SU-DHL-6 (cell line): ENCODE results near the gene MACF1.

ENCODE experiments used
- H2AFZ ChIP-seq: fragments of 200-600 bp; sonication (generic); 2 replicates; pipeline ENCODE4 v1.6.1; 2014; ENCODE audit warnings: low read depth, mild to moderate bottlenecking, moderate library complexity, mixed read lengths, antibody characterized with exemption, low read length; ENCODE audit not compliant: severe bottlenecking
- H3F3A ChIP-seq: fragments of 200-600 bp; shearing (Covaris generic); 2 replicates; pipeline ENCODE4 v1.6.0; 2016; ENCODE audit warnings: antibody characterized with exemption, mild to moderate bottlenecking; ENCODE audit not compliant: insufficient read depth
- H3K27ac ChIP-seq: fragments of 200-600 bp; sonication (generic); 2 replicates; pipeline ENCODE4 v1.5.1; 2016; ENCODE audit warnings: low read depth, mild to moderate bottlenecking, low read length, moderate library complexity, mixed read lengths
- H3K27me3 ChIP-seq: fragments of 200-600 bp; sonication (generic), shearing (Covaris generic); 2 replicates; pipeline ENCODE4 v1.6.0; 2014; ENCODE audit warnings: mild to moderate bottlenecking, low read length
- H3K36me3 ChIP-seq: fragments of 200-600 bp; sonication (generic); 2 replicates; pipeline ENCODE4 v1.6.1; 2014; ENCODE audit warnings: mild to moderate bottlenecking, low read length, mixed read lengths
- H3K4me2 ChIP-seq: fragments of 300-600, 200-600 bp; shearing (Covaris generic), sonication (generic); 2 replicates; pipeline ENCODE4 v1.6.0; 2014; ENCODE audit warnings: low read length, low read depth, mild to moderate bottlenecking; ENCODE audit not compliant: poor library complexity, severe bottlenecking
- H3K4me3 ChIP-seq: fragments of 200-600 bp; sonication (generic); 2 replicates; pipeline ENCODE4 v1.5.1; 2014; ENCODE audit warnings: antibody characterized with exemption, low read length, mild to moderate bottlenecking, mixed read lengths; ENCODE audit not compliant: insufficient read depth, poor library complexity, severe bottlenecking
- H3K79me2 ChIP-seq: fragments of 200-600 bp; sonication (generic); 2 replicates; pipeline ENCODE4 v1.6.1; 2014; ENCODE audit warnings: mild to moderate bottlenecking, low read length, moderate library complexity; ENCODE audit not compliant: insufficient read depth
- H3K9ac ChIP-seq: fragments of 200-600 bp; sonication (generic); 2 replicates; pipeline ENCODE4 v1.7.0; 2014; ENCODE audit warnings: mild to moderate bottlenecking, low read length
- H3K9me2 ChIP-seq: fragments of 200-600 bp; sonication (generic); replicated peaks from 2 replicates; pipeline ENCODE4 v1.6.1; 2014; ENCODE audit warnings: low read length; ENCODE audit not compliant: insufficient read depth
- H3K9me3 ChIP-seq: fragments of 200-600 bp; sonication (generic); 2 replicates; pipeline ENCODE4 v1.6.1; 2014; ENCODE audit warnings: low read length, mixed read lengths; ENCODE audit not compliant: insufficient read depth
- H4K20me1 ChIP-seq: fragments of 200-600 bp; sonication (generic); 2 replicates; pipeline ENCODE4 v1.6.1; 2014; ENCODE audit warnings: low read depth, mild to moderate bottlenecking, antibody characterized with exemption, low read length, moderate library complexity, mixed read lengths
- CTCF ChIP-seq: fragments of 200-600 bp; sonication (generic); IDR thresholded peaks from one replicate; pipeline ENCODE4 v1.5.1; 2017; ENCODE audit warnings: antibody characterized with exemption, mild to moderate bottlenecking, low read length, moderate library complexity; ENCODE audit not compliant: insufficient read depth, poor library complexity, severe bottlenecking
- EZH2phosphoT487 ChIP-seq: fragments of 200-600 bp; sonication (generic), shearing (Covaris generic); conservative IDR thresholded peaks from 2 replicates; pipeline ENCODE4 v1.6.1; 2018; ENCODE audit warnings: mild to moderate bottlenecking, antibody characterized with exemption, low read length, moderate library complexity, mixed read lengths

MACF1 gene

GRCh38 chr1:39164256-39164655, 40.2 kb upstream of the MACF1 start:
- H3K9me2 ChIP-seq = no peaks in the 10 kb centered on the region
- H3K9ac ChIP-seq = no peak overlapping the region
- no peaks in the 10 kb centered on the region for H4K20me1 ChIP-seq
- no peaks in the 10 kb centered on the region for H3K79me2 ChIP-seq
- no peaks in the 10 kb centered on the region for H3K27me3 ChIP-seq
- no peaks in the 10 kb centered on the region for H3F3A ChIP-seq
- no peak overlapping the region for H3K4me3 ChIP-seq
- no peaks in the 10 kb centered on the region for H3K36me3 ChIP-seq
- no peaks in the 10 kb centered on the region for H3K9me3 ChIP-seq
- H3K27ac ChIP-seq = no peak overlapping the region
- H2AFZ ChIP-seq = no peak overlapping the region
- TF ChIP-seq EZH2phosphoT487 (no peak), CTCF (no peak)
- no peak overlapping the region for H3K4me2 ChIP-seq

GRCh38 chr1:39165049-39165448, 39.4 kb upstream of the MACF1 start:
- TF ChIP-seq CTCF (no peak), EZH2phosphoT487 (no peak)
- Histone ChIP-seq H3K27me3 (no peaks in the 10 kb centered on the region), H3K9me3 (no peaks in the 10 kb centered on the region), H3K9ac (no peak overlapping the region), H2AFZ (no peak overlapping the region), H3K9me2 (no peaks in the 10 kb centered on the region), H3K27ac (no peak overlapping the region), H3K4me3 (no peak overlapping the region), H3K79me2 (no peaks in the 10 kb centered on the region), H4K20me1 (no peaks in the 10 kb centered on the region), H3K4me2 (no peak overlapping the region), H3K36me3 (no peaks in the 10 kb centered on the region), H3F3A (no peaks in the 10 kb centered on the region)

- H3K9ac ChIP-seq = no peak overlapping the region
- H3K9me2 ChIP-seq = no peaks in the 10 kb centered on the region
- no peak for TF ChIP-seq EZH2phosphoT487
- no peak for TF ChIP-seq CTCF
- H3F3A ChIP-seq = no peaks in the 10 kb centered on the region
- no peak overlapping the region for H2AFZ ChIP-seq
- H3K9me3 ChIP-seq = no peaks in the 10 kb centered on the region
- no peaks in the 10 kb centered on the region for H3K27me3 ChIP-seq
- no peak overlapping the region for H3K4me3 ChIP-seq
- no peak overlapping the region for H3K27ac ChIP-seq
- H4K20me1 ChIP-seq = no peaks in the 10 kb centered on the region
- H3K4me2 ChIP-seq = no peak overlapping the region
- H3K36me3 ChIP-seq = no peaks in the 10 kb centered on the region
- no peaks in the 10 kb centered on the region for H3K79me2 ChIP-seq
These were observed 39.0 kb upstream of the MACF1 start for GRCh38 chr1:39165488-39165887.
